Spleen (tissue), 11 donors: ENCODE data around the gene MAGEA8. TPM values are rescaled to one million over a fixed set of nuclear protein-coding genes. Genes with fewer than 3 reads are reported as not detected.

Source experiments
- DNase-seq: peaks from one replicate; pipeline ENCODE4 v3.0.0-alpha.2; 2020
- H3K27ac ChIP-seq, 8 donors: fragments of 200-600 bp; sonication (generic) in 7 of 8; 1 replicate in 4 of 8; 2 replicates in 4 of 8; pipeline versions ENCODE4 v1.5.0 to v1.8.0; 2016 to 2021; ENCODE audit warnings: inconsistent platforms in 4 of 8, mild to moderate bottlenecking in 4 of 8, moderate library complexity in 1 of 8
- H3K27me3 ChIP-seq, 7 donors: fragments of 200-600 bp; sonication (generic) in 6 of 7; replicated peaks in 1 of 7; 1 replicate in 4 of 7; 2 replicates in 3 of 7; pipeline versions ENCODE4 v1.5.0 to v1.8.0; 2016 to 2021; ENCODE audit warnings: inconsistent platforms in 3 of 7, mild to moderate bottlenecking in 1 of 7
- H3K36me3 ChIP-seq, 6 donors: fragments of 200-600 bp; sonication (generic) in 5 of 6; 1 replicate in 4 of 6; 2 replicates in 2 of 6; pipeline versions ENCODE4 v1.5.0 to v1.8.0; 2016 to 2021; ENCODE audit warnings: inconsistent platforms in 2 of 6
- H3K4me1 ChIP-seq, 6 donors: fragments of 200-600 bp; sonication (generic) in 5 of 6; 1 replicate in 3 of 6; 2 replicates in 3 of 6; pipeline versions ENCODE4 v1.5.0 to v1.8.0; 2016 to 2021; ENCODE audit warnings: inconsistent platforms in 3 of 6
- H3K4me3 ChIP-seq, 8 donors: fragments of 200-600 bp; sonication (generic) in 7 of 8; 1 replicate in 4 of 8; 2 replicates in 4 of 8; pipeline versions ENCODE4 v1.5.0 to v1.8.0; 2016 to 2021; ENCODE audit warnings: inconsistent platforms in 4 of 8, mild to moderate bottlenecking in 4 of 8, moderate library complexity in 2 of 8
- H3K9me3 ChIP-seq, 8 donors: fragments of 200-600 bp; sonication (generic) in 7 of 8; 1 replicate in 4 of 8; 2 replicates in 4 of 8; pipeline versions ENCODE4 v1.5.0 to v1.8.0; 2016 to 2021; ENCODE audit warnings: inconsistent platforms in 4 of 8
- CTCF ChIP-seq, 11 experiments: fragments of 200-600 bp in 7 of 11; fragments of 450-650 bp in 4 of 11; sonication (generic) in 4 of 11; IDR thresholded peaks in 8 of 11; conservative IDR thresholded peaks in 3 of 11; 1 replicate in 7 of 11; 2 replicates in 4 of 11; pipeline versions ENCODE4 v1.4.0 to v1.8.0; 2016 to 2021; ENCODE audit warnings: antibody characterized with exemption in 11 of 11, inconsistent platforms in 4 of 11, mild to moderate bottlenecking in 1 of 11
- POLR2A ChIP-seq, 3 donors: fragments of 450-650 bp; IDR thresholded peaks; one replicate each; pipeline ENCODE4 v1.5.1; 2017; ENCODE audit warnings: antibody characterized with exemption in 3 of 3, mild to moderate bottlenecking in 1 of 3
- POLR2AphosphoS5 ChIP-seq, 3 donors: sonication (generic); formaldehyde crosslinking; IDR thresholded peaks; one replicate each; pipeline ENCODE4 v1.5.1; 2017; ENCODE audit warnings: antibody characterized with exemption in 3 of 3
- WGBS, 5 donors: extraction: QIAGEN DNeasy Blood & Tissue Kit in 3 of 5; methylation state at CpG; one replicate each; pipeline versions ENCODE4 v1.1.5 to v1.1.7; 2013 to 2018; 5-methylcytosine and 5-hydroxymethylcytosine counted together
- intact Hi-C: fragments of 100-400 bp; cut with DNase I; formaldehyde crosslinking; loops from one replicate; pipeline ENCODE4 v1.15.0; 2023; ENCODE audit warnings: low total_unique reads
- polyA plus RNA-seq, 3 donors: library from polyadenylated mRNA; stranded (reverse); fragments of 200-250 nt; gene quantifications; one replicate each; pipeline ENCODE4 v1.2.1, GENCODE V29; 2013
- total RNA-seq, 7 donors: library from RNA; depleted of rRNA in 3 of 7; stranded (reverse); fragments of >200 nt in 3 of 7; fragmentation: NEBNext Ultra II Directional in 4 of 7; extraction: Animal tissue kit (Norgen Biotek cat#: 25700) in 4 of 7; gene quantifications; one replicate each; pipeline versions ENCODE4 v1.1.0 to v1.2.1, GENCODE V29; 2016 to 2021
- donor health status: healthy with polysubstance abuse.
- donor health status: DM: no; HTN: no; CAD: no; lungs with moderate emphysema.
- donor health status: DM: no; HTN: no; CAD: no.
- donor health status: Bipolar disorder and iron deficiency.
- donor health status: healthy.
- donor health status: DM: no; HTN: no; CAD: no.
- donor health status: DM: yes; HTN: yes; CAD: no.

MAGEA8 gene
- total and polyA plus RNA-seq, 10 donors = not detected

- TF ChIP-seq POLR2AphosphoS5 (IDR thresholded peaks at IDR 0.05) (no peak), CTCF (IDR thresholded peaks at IDR 0.05 in 8 of 11, conservative IDR thresholded peaks at IDR 0.05 in 3 of 11) (no peak), POLR2A (IDR thresholded peaks at IDR 0.05) (no peak)
- intact Hi-C loops = no loop called here
- H3K36me3 ChIP-seq = no peaks in the 10 kb centered on the region
- DNase-seq = no peak
- no peak overlapping the region for H3K27ac ChIP-seq
- no peaks in the 10 kb centered on the region for H3K4me1 ChIP-seq
- no peak overlapping the region for H3K4me3 ChIP-seq
- H3K9me3 ChIP-seq = peaks cover 0 to 19% (median 8%) of the 10 kb centered on the region in 8 donors
- peaks cover 0 to 6% (median 0%) of the 10 kb centered on the region in 7 donors for H3K27me3 ChIP-seq
These were observed 20.5 kb upstream of the MAGEA8 start for GRCh38 chrX:149860445-149860844.

- Histone ChIP-seq H3K4me1 (no peaks in the 10 kb centered on the region), H3K27me3 (no peaks in the 10 kb centered on the region), H3K36me3 (no peaks in the 10 kb centered on the region), H3K4me3 (no peak overlapping the region), H3K27ac (no peak overlapping the region), H3K9me3 (peaks cover 0 to 6% (median 2%) of the 10 kb centered on the region in 8 donors)
- intact Hi-C loops = no loop called here
- WGBS, 5 donors = 83 to 96% (median 90%) methylated on average over 2 of the region's 2 CpGs
- TF ChIP-seq POLR2A (IDR thresholded peaks at IDR 0.05) (no peak), CTCF (IDR thresholded peaks at IDR 0.05 in 8 of 11, conservative IDR thresholded peaks at IDR 0.05 in 3 of 11) (no peak), POLR2AphosphoS5 (IDR thresholded peaks at IDR 0.05) (no peak)
- no peak for DNase-seq
These were observed 15.6 kb upstream of the MAGEA8 start for GRCh38 chrX:149865390-149865789.

- TF ChIP-seq POLR2A (IDR thresholded peaks at IDR 0.05) (no peak), CTCF (IDR thresholded peaks at IDR 0.05 in 8 of 11, conservative IDR thresholded peaks at IDR 0.05 in 3 of 11) (no peak), POLR2AphosphoS5 (IDR thresholded peaks at IDR 0.05) (no peak)
- Histone ChIP-seq H3K4me1 (no peaks in the 10 kb centered on the region), H3K36me3 (no peaks in the 10 kb centered on the region), H3K4me3 (no peak overlapping the region), H3K9me3 (no peaks in the 10 kb centered on the region), H3K27ac (no peak overlapping the region), H3K27me3 (peaks cover 0 to 5% (median 0%) of the 10 kb centered on the region in 7 donors)
- WGBS, 5 donors = 87 to 97% (median 94%) methylated on average over 3 of the region's 3 CpGs
- intact Hi-C loops = no loop called here
- DNase-seq = no peak
These were observed 13.5 kb upstream of the MAGEA8 start for GRCh38 chrX:149867488-149867887.

- peaks cover 0 to 5% (median 0%) of the 10 kb centered on the region in 7 donors for H3K27me3 ChIP-seq
- H3K36me3 ChIP-seq = no peaks in the 10 kb centered on the region
- H3K4me1 ChIP-seq = no peaks in the 10 kb centered on the region
- intact Hi-C loops = no loop called here
- H3K27ac ChIP-seq = no peak overlapping the region
- no peak overlapping the region for H3K4me3 ChIP-seq
- no peak for DNase-seq
- H3K9me3 ChIP-seq = no peaks in the 10 kb centered on the region
- WGBS, 5 donors = 50 to 97% (median 86%) methylated on average over 2 of the region's 2 CpGs
- TF ChIP-seq CTCF (IDR thresholded peaks at IDR 0.05 in 8 of 11, conservative IDR thresholded peaks at IDR 0.05 in 3 of 11) (no peak), POLR2A (IDR thresholded peaks at IDR 0.05) (no peak), POLR2AphosphoS5 (IDR thresholded peaks at IDR 0.05) (no peak)
These were observed 10.1 kb upstream of the MAGEA8 start for GRCh38 chrX:149870840-149871239.
